HepG2 (cell line): Measurements from ENCODE around the gene ADARB2. TPM values are rescaled to one million over a fixed set of nuclear protein-coding genes. Genes with fewer than 3 reads are reported as not detected.

ENCODE experiments used
- ATAC-seq: fragments of 200-7000 bp; cut with Tn5 transposase; 3 replicates; pipeline ENCODE4 v1.9.1; 2020; ENCODE audit warnings: mild to moderate bottlenecking, moderate library complexity
- BruUV-seq: library from RNA; stranded (reverse); fragments of 400-500 nt; replicated peaks from 2 replicates; lab custom pipeline; 2021; lab: Mats Ljungman, UMichigan
- CTCF ChIA-PET: fragments of 300-600 bp; formaldehyde crosslinking; extraction: SDS; loops from one replicate; lab custom pipeline; 2021; ENCODE audit warnings: low total read pairs, inconsistent platforms, low intra/inter-chr PET ratio; lab: Yijun Ruan, JAX
- POLR2A ChIA-PET: fragments of 350-600 bp; sonication (Branson Sonifier 250); formaldehyde crosslinking; loops from one replicate; lab custom pipeline; 2020; ENCODE audit warnings: antibody characterized with exemption, inconsistent platforms; lab: Yijun Ruan, JAX
- DNase-seq: peaks from one replicate; pipeline ENCODE4 v3.0.0-alpha.2; 2015; ENCODE audit warnings: low spot score
- FAIRE-seq: peaks from 3 replicates; lab custom pipeline; 2011; peaks lifted over from hg19 to GRCh38; lab: Jason Lieb, UNC
- H2AFZ ChIP-seq: one replicate; pipeline ENCODE4 v1.6.1; 2011; ENCODE audit warnings: low read length, inconsistent platforms
- H3K27ac ChIP-seq: fragments of 300-600 bp; 3 replicates; pipeline ENCODE4 v1.8.0; 2011; ENCODE audit warnings: mixed run types, mild to moderate bottlenecking, mixed read lengths, low read length, inconsistent platforms; ENCODE audit not compliant: insufficient read depth; ENCODE audit errors: extremely low read length
- H3K27me3 ChIP-seq, 2 experiments: fragments of 200-600 bp in 1 of 2; 2 replicates in 1 of 2; 3 replicates in 1 of 2; pipeline versions ENCODE4 v1.6.0 to v1.8.0; 2011; ENCODE audit warnings: low read length in 2 of 2, mild to moderate bottlenecking in 2 of 2, moderate library complexity in 2 of 2, inconsistent platforms in 1 of 2; ENCODE audit not compliant: insufficient read depth in 2 of 2, control insufficient read depth in 1 of 2
- H3K36me3 ChIP-seq, 2 experiments: fragments of 200-600 bp in 1 of 2; replicated peaks in 1 of 2; 2 replicates in 1 of 2; 3 replicates in 1 of 2; pipeline versions ENCODE4 v1.5.1 to v1.8.0; 2011; ENCODE audit warnings: low read length in 2 of 2, inconsistent platforms in 1 of 2; ENCODE audit not compliant: insufficient read depth in 2 of 2, control insufficient read depth in 1 of 2
- H3K4me1 ChIP-seq: 2 replicates; pipeline ENCODE4 v1.5.1; 2012; ENCODE audit warnings: low read length, inconsistent platforms; ENCODE audit not compliant: insufficient read depth
- H3K4me2 ChIP-seq: 2 replicates; pipeline ENCODE4 v1.6.0; 2011; ENCODE audit warnings: low read depth, low read length, inconsistent platforms
- H3K4me3 ChIP-seq, 3 experiments: fragments of 200-600 bp in 1 of 3; sonication (generic), shearing (Covaris generic) in 1 of 3; replicated peaks in 1 of 3; 2 replicates each; pipeline ENCODE4 v1.5.1; 2011 to 2016; ENCODE audit warnings: low read length in 3 of 3, inconsistent platforms in 2 of 3, low read depth in 2 of 3, mild to moderate bottlenecking in 2 of 3, control low read depth in 1 of 3, mixed read lengths in 1 of 3; ENCODE audit not compliant: insufficient read depth in 1 of 3
- H3K79me2 ChIP-seq: one replicate; pipeline ENCODE4 v1.6.1; 2011; ENCODE audit warnings: low read length, inconsistent platforms; ENCODE audit not compliant: insufficient read depth
- H3K9ac ChIP-seq: 2 replicates; pipeline ENCODE4 v1.6.0; 2011; ENCODE audit warnings: mild to moderate bottlenecking, low read depth, low read length, inconsistent platforms; ENCODE audit not compliant: insufficient read depth
- H3K9me3 ChIP-seq: 2 replicates; pipeline ENCODE4 v1.5.1; 2012; ENCODE audit warnings: mild to moderate bottlenecking, low read length
- H4K20me1 ChIP-seq: 2 replicates; pipeline ENCODE4 v1.6.0; 2011; ENCODE audit warnings: inconsistent platforms, mild to moderate bottlenecking, low read length, moderate library complexity; ENCODE audit not compliant: insufficient read depth
- AGO1 ChIP-seq: fragments of 200-400 bp; formaldehyde crosslinking; IDR thresholded peaks from 2 replicates; pipeline ENCODE4 v1.6.1; 2017; ENCODE audit warnings: mild to moderate bottlenecking, low read depth, low read length, moderate library complexity; ENCODE audit not compliant: poor library complexity, severe bottlenecking
- ARNT ChIP-seq: fragments of 450-650 bp; IDR thresholded peaks from 2 replicates; pipeline ENCODE4 v1.6.1; 2017
- DRAP1 ChIP-seq: IDR thresholded peaks from 2 replicates; pipeline ENCODE4 v1.6.1; 2016; ENCODE audit warnings: missing genetic modification reagents, missing compliant biosample characterization
- E2F5 ChIP-seq: sonication (generic); formaldehyde crosslinking; conservative IDR thresholded peaks from 2 replicates; pipeline ENCODE4 v1.4.0; 2020; ENCODE audit warnings: missing genetic modification reagents
- KLF6 ChIP-seq: IDR thresholded peaks from 2 replicates; pipeline ENCODE4 v1.8.0; 2016; ENCODE audit warnings: missing biosample characterization, missing genetic modification reagents
- MLLT10 ChIP-seq: sonication (generic); formaldehyde crosslinking; IDR thresholded peaks from 2 replicates; pipeline ENCODE4 v1.4.0; 2020; ENCODE audit warnings: missing genetic modification reagents
- NFRKB ChIP-seq: fragments of 450-650 bp; IDR thresholded peaks from 2 replicates; pipeline ENCODE4 v1.6.1; 2017
- PAF1 ChIP-seq: IDR thresholded peaks from 2 replicates; pipeline ENCODE4 v1.6.1; 2016; ENCODE audit warnings: missing genetic modification reagents, missing compliant biosample characterization
- PHF5A ChIP-seq: IDR thresholded peaks from one replicate; pipeline ENCODE4 v1.6.1; 2018; ENCODE audit warnings: low read depth, missing genetic modification reagents; ENCODE audit not compliant: unreplicated experiment
- POGZ ChIP-seq: sonication (generic); formaldehyde crosslinking; IDR thresholded peaks from 2 replicates; pipeline ENCODE4 v1.4.0; 2020; ENCODE audit warnings: mild to moderate bottlenecking, missing genetic modification reagents
- PREB ChIP-seq: sonication (generic); formaldehyde crosslinking; IDR thresholded peaks from 2 replicates; pipeline ENCODE4 v1.4.0; 2020; ENCODE audit warnings: missing genetic modification reagents
- SKI ChIP-seq: fragments of 450-650 bp; IDR thresholded peaks from one replicate; pipeline ENCODE4 v1.6.1; 2018; ENCODE audit warnings: mild to moderate bottlenecking; ENCODE audit not compliant: partially characterized antibody
- ZNF101 ChIP-seq: sonication (generic); formaldehyde crosslinking; IDR thresholded peaks from 2 replicates; pipeline ENCODE4 v1.4.0; 2020; ENCODE audit warnings: mild to moderate bottlenecking, low read depth, missing genetic modification reagents, borderline replicate concordance
- ZNF282 ChIP-seq: fragments of 450-650 bp; IDR thresholded peaks from 2 replicates; pipeline ENCODE4 v1.6.1; 2018; ENCODE audit not compliant: partially characterized antibody
- ZNF354B ChIP-seq: sonication (generic); formaldehyde crosslinking; IDR thresholded peaks from 2 replicates; pipeline ENCODE4 v1.8.0; 2022; ENCODE audit warnings: mild to moderate bottlenecking, missing genetic modification reagents
- ZNF777 ChIP-seq: sonication (generic); formaldehyde crosslinking; IDR thresholded peaks from 2 replicates; pipeline ENCODE4 v1.4.0; 2020; ENCODE audit warnings: missing genetic modification reagents
- WGBS: methylation state at CpG from one replicate; pipeline ENCODE4 v1.1.6; 2017; ENCODE audit warnings: low lambda C conversion rate; 5-methylcytosine and 5-hydroxymethylcytosine counted together
- in situ Hi-C: cut with HindIII; loops from 2 replicates; pipeline ENCODE4 v1.10.0; 2017; ENCODE audit warnings: low pct_unique_long_range_greater_than_20kb; ENCODE audit not compliant: extremely low pct_ligation_motif_present
- intact Hi-C: fragments of 100-400 bp; cut with micrococcal nuclease; formaldehyde crosslinking; loops from one replicate; pipeline ENCODE4 v1.10.0; 2022; ENCODE audit not compliant: unreplicated experiment
- polyA plus RNA-seq, 8 experiments: library from polyadenylated mRNA; depleted of rRNA in 3 of 8; stranded (reverse) in 7 of 8; unstranded in 1 of 8; fragments of >200 nt; fragmentation: Illumina TruSeq in 4 of 8; extraction: Trizol in 4 of 8; gene quantifications; 2 replicates each; pipeline versions ENCODE4 v1.2.1 to v1.2.3, GENCODE V29; 2011 to 2016; ENCODE audit warnings: low read depth in 4 of 8, missing spikeins in 1 of 8, mixed read lengths in 1 of 8; ENCODE audit not compliant: insufficient read depth in 1 of 8
- total RNA-seq, 5 experiments: library from RNA; depleted of rRNA; stranded (reverse); fragments of >200 nt; fragmentation: Illumina TruSeq; extraction: Trizol; gene quantifications; 2 replicates each; pipeline ENCODE4 v1.2.3, GENCODE V29; 2016; ENCODE audit warnings: low read depth in 1 of 5
- TF ChIP-seq, protein P1 (sequence below): IDR thresholded peaks from 2 replicates; pipeline ENCODE4 v1.6.1; 2018; ENCODE audit warnings: missing genetic modification reagents, mild to moderate bottlenecking, missing compliant biosample characterization

ADARB2 gene
- total and polyA plus RNA-seq, 2 of the 13 experiments (the other 11 are each of a cell fraction or from before 2014, with no cell fraction given): not detected

DNA sequence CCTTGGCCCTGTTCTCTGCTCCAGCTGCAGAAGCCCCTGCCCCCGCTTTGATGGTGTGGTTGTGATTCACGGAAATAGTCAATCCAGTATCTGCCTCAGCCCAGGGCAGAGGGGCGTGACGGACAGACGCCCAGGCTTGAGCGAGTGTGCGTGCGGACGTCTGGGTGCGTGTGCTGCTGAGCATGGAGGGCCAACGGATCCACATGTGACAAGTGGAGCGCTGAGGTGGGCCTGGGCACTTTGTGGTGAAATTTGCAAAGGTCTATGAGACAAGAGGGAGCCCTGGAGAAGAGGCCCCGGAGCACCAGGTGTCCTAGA is 586.7 kb downstream of the ADARB2 start:
- H3K9ac ChIP-seq: no peak overlapping the region
- H3K27me3 ChIP-seq: peaks cover 4 to 40% of the 10 kb centered on the region in 2 experiments; a peak in 4 of 5 replicates
- no peak for TF ChIP-seq DRAP1
- TF ChIP-seq PAF1: no peak
- TF ChIP-seq MLLT10 (CRISPR knock-in tag): no peak
- no peak for TF ChIP-seq ZNF101 (CRISPR knock-in tag)
- TF ChIP-seq, protein P1, sequence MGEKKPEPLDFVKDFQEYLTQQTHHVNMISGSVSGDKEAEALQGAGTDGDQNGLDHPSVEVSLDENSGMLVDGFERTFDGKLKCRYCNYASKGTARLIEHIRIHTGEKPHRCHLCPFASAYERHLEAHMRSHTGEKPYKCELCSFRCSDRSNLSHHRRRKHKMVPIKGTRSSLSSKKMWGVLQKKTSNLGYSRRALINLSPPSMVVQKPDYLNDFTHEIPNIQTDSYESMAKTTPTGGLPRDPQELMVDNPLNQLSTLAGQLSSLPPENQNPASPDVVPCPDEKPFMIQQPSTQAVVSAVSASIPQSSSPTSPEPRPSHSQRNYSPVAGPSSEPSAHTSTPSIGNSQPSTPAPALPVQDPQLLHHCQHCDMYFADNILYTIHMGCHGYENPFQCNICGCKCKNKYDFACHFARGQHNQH (CRISPR knock-in tag): no peak
- no peak for TF ChIP-seq ZNF282
- no peak overlapping the region for H3K27ac ChIP-seq
- 20% methylated on average over 9 of the region's 13 CpGs for WGBS
- POLR2A ChIA-PET: no interaction called here
- ATAC-seq: no peak
- H4K20me1 ChIP-seq: no peaks in the 10 kb centered on the region
- no peak for DNase-seq
- no peaks in the 10 kb centered on the region for H3K79me2 ChIP-seq
- no peaks in the 10 kb centered on the region for H3K4me1 ChIP-seq
- H3K4me3 ChIP-seq: no peak overlapping the region
- H3K4me2 ChIP-seq: no peak overlapping the region
- CTCF ChIA-PET: no interaction called here
- FAIRE-seq: no peak
- intact Hi-C loops: no loop called here
- BruUV-seq: no TSS peak
- no peaks in the 10 kb centered on the region for H3K36me3 ChIP-seq
- no peak overlapping the region for H2AFZ ChIP-seq
- peaks cover 13% of the 10 kb centered on the region for H3K9me3 ChIP-seq
- in situ Hi-C loops: no loop called here

DNA sequence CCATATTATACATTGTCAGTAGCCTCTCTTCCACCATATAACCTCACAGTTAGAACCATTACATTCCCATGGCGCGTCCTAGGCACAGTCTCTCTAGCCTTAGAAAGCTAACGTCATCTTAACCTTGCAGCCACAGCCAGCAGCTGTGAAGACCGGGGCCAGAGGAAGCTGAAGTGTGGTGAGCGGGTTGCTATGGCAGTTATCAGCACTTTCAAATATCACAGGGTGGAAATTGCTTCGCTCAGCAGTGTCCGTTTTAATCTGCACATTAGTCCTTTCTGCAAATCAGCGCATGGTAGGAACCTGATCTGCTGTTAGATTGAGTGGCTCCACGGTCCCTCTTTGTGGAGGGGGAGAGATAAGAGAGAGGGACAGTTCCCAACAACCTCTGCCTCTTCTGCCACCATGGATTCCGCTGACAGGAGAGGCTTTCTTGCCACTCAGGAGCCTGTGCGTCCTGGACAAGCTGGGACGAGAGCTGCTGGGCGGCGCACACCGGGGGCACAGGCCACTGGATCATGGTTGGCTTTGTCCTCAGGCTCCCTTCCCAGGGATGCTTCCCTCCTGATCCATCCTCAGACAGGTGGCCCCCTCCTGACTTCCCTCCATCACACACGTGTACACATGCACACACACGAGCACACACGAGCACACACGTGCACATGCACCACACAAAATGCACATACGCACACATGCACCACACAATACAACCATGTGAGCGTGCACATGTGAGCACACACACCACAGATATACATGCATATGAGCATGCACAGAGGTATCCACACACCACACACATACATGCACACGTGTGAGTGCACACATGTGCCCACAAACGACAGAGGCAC is 587.3 kb downstream of the ADARB2 start:
- whole genome bisulfite sequencing: 37% methylated on average over 15 of the region's 23 CpGs
- intact Hi-C loops: no loop called here
- no peak for TF ChIP-seq SKI
- no peak for TF ChIP-seq KLF6 (CRISPR knock-in tag)
- no peak for TF ChIP-seq NFRKB
- TF ChIP-seq POGZ (CRISPR knock-in tag): no peak
- TF ChIP-seq ZNF354B (CRISPR knock-in tag): no peak
- no peak for TF ChIP-seq AGO1
- no peak for TF ChIP-seq E2F5
- TF ChIP-seq PREB (CRISPR knock-in tag): no peak
- no peak for TF ChIP-seq ARNT
- no peak for TF ChIP-seq PHF5A
- no peak for TF ChIP-seq ZNF777 (CRISPR knock-in tag)

More for the DNA sequence above, 587.3 kb downstream of the ADARB2 start:
- Histone ChIP-seq H3K9me3 (peaks cover 13% of the 10 kb centered on the region), H3K4me1 (no peaks in the 10 kb centered on the region), H3K27me3 (peaks cover 4 to 34% of the 10 kb centered on the region in 2 experiments; a peak in 4 of 5 replicates), H3K36me3 (no peaks in the 10 kb centered on the region), H3K27ac (no peak overlapping the region), H3K4me2 (no peak overlapping the region), H2AFZ (no peak overlapping the region), H4K20me1 (no peaks in the 10 kb centered on the region), H3K4me3 (no peak overlapping the region), H3K9ac (no peak overlapping the region), H3K79me2 (no peaks in the 10 kb centered on the region)
- DNase-seq: no peak
- ChIA-PET POLR2A (no interaction called here), CTCF (no interaction called here)
- no peak for FAIRE-seq
- no peak for ATAC-seq
- BruUV-seq: no TSS peak
- in situ Hi-C loops: no loop called here
